ENCODE data around the gene RNU6-1.

Gene RNU6-1

GRCh38 chr15:67806536-67806935 lies 33.3 kb downstream of the RNU6-1 start:
- no peak overlapping the region for H3K27ac ChIP-seq
- H3K9ac ChIP-seq: no peak overlapping the region
- H3K36me3 ChIP-seq (ENCODE audit: insufficient read depth): no peaks in the 10 kb centered on the region
- no peaks in the 10 kb centered on the region for H4K20me1 ChIP-seq (ENCODE audit: insufficient read depth)
- TF ChIP-seq CTCF (conservative IDR thresholded peaks at IDR 0.05; ENCODE audit: low read depth, low read length): no peak
- no peaks in the 10 kb centered on the region for H3K79me2 ChIP-seq (ENCODE audit: insufficient read depth, low read depth)
- H3K27me3 ChIP-seq (ENCODE audit: insufficient read depth, low read depth): no peaks in the 10 kb centered on the region
- no peak overlapping the region for H3K4me3 ChIP-seq (IDR thresholded peaks at IDR 0.05; ENCODE audit: insufficient read depth, low read depth, low read length)
- H3K4me1 ChIP-seq (ENCODE audit: low read depth, poor library complexity, severe bottlenecking): no peaks in the 10 kb centered on the region
- no peak overlapping the region for H2AFZ ChIP-seq (ENCODE audit: low read depth)
- no peak overlapping the region for H3K4me2 ChIP-seq

- Histone ChIP-seq H3K4me3 (IDR thresholded peaks at IDR 0.05; ENCODE audit: insufficient read depth, low read depth, low read length) (no peak overlapping the region), H3K4me2 (no peak overlapping the region), H3K4me1 (ENCODE audit: low read depth, poor library complexity, severe bottlenecking) (no peaks in the 10 kb centered on the region), H3K27ac (no peak overlapping the region), H3K79me2 (ENCODE audit: insufficient read depth, low read depth) (no peaks in the 10 kb centered on the region), H2AFZ (ENCODE audit: low read depth) (no peak overlapping the region), H4K20me1 (ENCODE audit: insufficient read depth) (no peaks in the 10 kb centered on the region), H3K36me3 (ENCODE audit: insufficient read depth) (no peaks in the 10 kb centered on the region), H3K27me3 (ENCODE audit: insufficient read depth, low read depth) (no peaks in the 10 kb centered on the region), H3K9ac (no peak overlapping the region)
- no peak for TF ChIP-seq CTCF (conservative IDR thresholded peaks at IDR 0.05; ENCODE audit: low read depth, low read length)
These were observed 34.0 kb downstream of the RNU6-1 start for GRCh38 chr15:67805666-67806516.

GRCh38 chr15:67805008-67805665 lies 34.7 kb downstream of the RNU6-1 start:
- Histone ChIP-seq H3K27ac (no peak overlapping the region), H3K79me2 (ENCODE audit: insufficient read depth, low read depth) (no peaks in the 10 kb centered on the region), H3K9ac (no peak overlapping the region), H3K4me3 (IDR thresholded peaks at IDR 0.05; ENCODE audit: insufficient read depth, low read depth, low read length) (no peak overlapping the region), H4K20me1 (ENCODE audit: insufficient read depth) (no peaks in the 10 kb centered on the region), H3K4me1 (ENCODE audit: low read depth, poor library complexity, severe bottlenecking) (no peaks in the 10 kb centered on the region), H3K27me3 (ENCODE audit: insufficient read depth, low read depth) (no peaks in the 10 kb centered on the region), H3K36me3 (ENCODE audit: insufficient read depth) (no peaks in the 10 kb centered on the region), H3K4me2 (no peak overlapping the region), H2AFZ (ENCODE audit: low read depth) (no peak overlapping the region)
- TF ChIP-seq CTCF (conservative IDR thresholded peaks at IDR 0.05; ENCODE audit: low read depth, low read length): no peak

GRCh38 chr15:67803996-67804843 lies 35.6 kb downstream of the RNU6-1 start:
- Histone ChIP-seq H3K27ac (no peak overlapping the region), H3K4me1 (ENCODE audit: low read depth, poor library complexity, severe bottlenecking) (no peaks in the 10 kb centered on the region), H3K4me2 (no peak overlapping the region), H3K79me2 (ENCODE audit: insufficient read depth, low read depth) (no peaks in the 10 kb centered on the region), H2AFZ (ENCODE audit: low read depth) (no peak overlapping the region), H3K9ac (no peak overlapping the region), H3K36me3 (ENCODE audit: insufficient read depth) (no peaks in the 10 kb centered on the region), H3K27me3 (ENCODE audit: insufficient read depth, low read depth) (no peaks in the 10 kb centered on the region), H3K4me3 (IDR thresholded peaks at IDR 0.05; ENCODE audit: insufficient read depth, low read depth, low read length) (no peak overlapping the region), H4K20me1 (ENCODE audit: insufficient read depth) (no peaks in the 10 kb centered on the region)
- TF ChIP-seq CTCF (conservative IDR thresholded peaks at IDR 0.05; ENCODE audit: low read depth, low read length): no peak
